ENCODE measurements around the gene MVP. TPM values are rescaled to one million over a fixed set of nuclear protein-coding genes. Genes with fewer than 3 reads are reported as not detected.
"Not testable (repeated sequence)": the region's sequence is repeated elsewhere in the genome, so short reads cannot be mapped to it uniquely, and the experiment has no call there.

Gene MVP
- total RNA-seq, 2 experiments from 2014 or later: 32.5 to 33.2 TPM

GRCh38 chr16:29864205-29864604, 43.9 kb downstream of the MVP start:
- CTCF ChIA-PET: interaction anchor here (1.3 to 2.4 kb wide), 6 partner anchors 16 to 168 kb away, joined by 3 to 13 read pairs (median 8); partner anchors contain the start of genes PAGR1, TAOK2 and TLCD3B
- ATAC-seq: no peak
- Mint-ChIP-seq H3K9me3 (no peaks in the 10 kb centered on the region), H3K4me1 (ENCODE audit: low read depth) (peaks cover 15% of the 10 kb centered on the region), H3K36me3 (ENCODE audit: low read depth) (peaks cover 15% of the 10 kb centered on the region), H3K4me3 (no peak overlapping the region), H3K27ac (no peak overlapping the region), H3K27me3 (no peaks in the 10 kb centered on the region)
- POLR2A ChIA-PET: interaction anchor here (0.8 to 1.7 kb wide), 2 partner anchors 13 to 97 kb away, joined by 3 to 8 read pairs; partner anchors contain the start of gene TMEM219
- TF ChIP-seq CTCF (IDR thresholded peaks at IDR 0.05): no peak
- DNase-seq: no peak
- intact Hi-C loops (cut with micrococcal nuclease): no loop called here

GRCh38 chr16:29868396-29869009, 48.2 kb downstream of the MVP start:
- no peak for ATAC-seq
- H3K36me3 Mint-ChIP-seq (ENCODE audit: low read depth): no peaks in the 10 kb centered on the region
- no peaks in the 10 kb centered on the region for H3K27me3 Mint-ChIP-seq
- DNase-seq: no peak
- ChIA-PET CTCF (interaction anchor here (0.6 to 2.3 kb wide), 3 partner anchors 20 to 225 kb away, joined by 3 to 7 read pairs (median 5); no protein-coding TSS in a partner anchor), POLR2A (interaction anchor here (1.0 kb wide), 1 partner anchor 13 kb away, joined by 3 read pairs; no protein-coding TSS in a partner anchor)
- intact Hi-C loops (cut with micrococcal nuclease): no loop called here
- TF ChIP-seq CTCF (IDR thresholded peaks at IDR 0.05): no peak
- H3K27ac Mint-ChIP-seq: no peak overlapping the region
- H3K4me1 Mint-ChIP-seq (ENCODE audit: low read depth): peaks cover under 1% of the 10 kb centered on the region
- H3K4me3 Mint-ChIP-seq: no peak overlapping the region
- no peaks in the 10 kb centered on the region for H3K9me3 Mint-ChIP-seq

DNA sequence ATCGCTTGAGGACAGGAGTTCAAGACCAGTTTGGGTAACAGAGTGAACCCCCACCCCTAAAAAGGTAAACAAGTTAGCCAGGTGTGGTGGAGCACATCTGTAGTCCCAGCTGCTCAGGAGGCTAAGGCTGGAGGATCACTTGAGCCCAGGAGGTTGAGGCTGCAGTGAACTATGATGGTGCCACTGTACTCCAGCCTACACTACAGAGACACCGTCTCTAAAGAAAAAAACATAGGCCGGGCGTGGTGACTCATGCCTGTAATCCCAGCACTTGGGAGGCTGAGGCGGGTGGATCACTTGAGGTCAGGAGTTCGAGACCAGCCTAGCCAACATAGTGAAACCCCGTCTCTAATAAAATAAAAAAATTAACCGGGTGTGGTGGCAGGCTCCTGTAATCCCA, 48.8 kb downstream of the MVP start:
- POLR2A ChIA-PET: interaction anchor here (1.0 to 1.3 kb wide), 2 partner anchors 10 to 14 kb away, joined by 3 read pairs; no protein-coding TSS in a partner anchor
- intact Hi-C loops (cut with micrococcal nuclease); H3K27ac Mint-ChIP-seq: not testable (repeated sequence)

GRCh38 chr16:29871822-29872546, 51.7 kb downstream of the MVP start:
- H3K27ac Mint-ChIP-seq: no peak overlapping the region
- ATAC-seq: no peak
- POLR2A ChIA-PET: interaction anchor here (1.5 kb wide), 1 partner anchor 32 kb away, joined by 3 read pairs; no protein-coding TSS in a partner anchor
- H3K27me3 Mint-ChIP-seq: peaks cover 9% of the 10 kb centered on the region
- no peak overlapping the region for H3K4me3 Mint-ChIP-seq
- H3K36me3 Mint-ChIP-seq (ENCODE audit: low read depth): no peaks in the 10 kb centered on the region
- CTCF ChIA-PET: interaction anchor here (1.4 kb wide), 1 partner anchor 24 kb away, joined by 3 read pairs; no protein-coding TSS in a partner anchor
- H3K9me3 Mint-ChIP-seq: no peaks in the 10 kb centered on the region
- H3K4me1 Mint-ChIP-seq (ENCODE audit: low read depth): peaks cover 8% of the 10 kb centered on the region
- no peak for TF ChIP-seq CTCF (IDR thresholded peaks at IDR 0.05)
- intact Hi-C loops (cut with micrococcal nuclease): no loop called here
- DNase-seq: no peak

More for the DNA sequence above, 48.8 kb downstream of the MVP start:
- not testable (repeated sequence) for H3K36me3 Mint-ChIP-seq (ENCODE audit: low read depth); H3K4me3 Mint-ChIP-seq; H3K27me3 Mint-ChIP-seq; H3K9me3 Mint-ChIP-seq; H3K4me1 Mint-ChIP-seq (ENCODE audit: low read depth); DNase-seq; ATAC-seq
- CTCF ChIA-PET: interaction anchor here (0.6 to 1.1 kb wide), 2 partner anchors 21 to 226 kb away, joined by 3 to 5 read pairs; no protein-coding TSS in a partner anchor

DNA sequence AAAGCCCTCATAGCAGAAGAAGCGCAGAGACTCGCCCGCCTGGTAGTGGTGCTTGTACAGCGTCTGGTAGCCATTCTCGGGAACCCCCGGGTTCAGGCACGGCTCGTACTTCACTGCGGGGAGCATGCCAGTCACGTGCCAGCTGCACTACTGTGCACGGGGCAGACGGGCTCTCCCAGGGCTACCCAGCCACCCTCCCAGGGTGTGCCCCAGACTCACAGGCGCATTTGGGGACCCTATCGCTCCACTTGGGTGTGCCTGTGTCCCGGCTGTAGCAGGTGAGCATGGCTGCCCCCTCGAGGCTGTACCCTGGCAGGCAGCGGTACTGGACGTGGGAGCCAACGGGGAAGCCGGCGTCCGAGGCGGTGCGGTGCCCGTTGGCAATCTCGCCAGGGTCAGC, 53.1 kb downstream of the MVP start:
- Mint-ChIP-seq H3K4me1 (ENCODE audit: low read depth) (peaks cover 16% of the 10 kb centered on the region), H3K27ac (no peak overlapping the region), H3K36me3 (ENCODE audit: low read depth) (no peaks in the 10 kb centered on the region), H3K27me3 (peaks cover 21% of the 10 kb centered on the region), H3K4me3 (no peak overlapping the region), H3K9me3 (no peaks in the 10 kb centered on the region)
- DNase-seq (no peak), ATAC-seq (no peak)
- POLR2A ChIA-PET: interaction anchor here (0.5 kb wide), 1 partner anchor 17 kb away, joined by 3 read pairs; no protein-coding TSS in a partner anchor
- intact Hi-C loops (cut with micrococcal nuclease): no loop called here
- no peak for TF ChIP-seq CTCF (IDR thresholded peaks at IDR 0.05)
- CTCF ChIA-PET: no interaction called here
